Hepatocyte (in vitro differentiated cells): Measurements from ENCODE around the gene CDHR1. TPM values are rescaled to one million over a fixed set of nuclear protein-coding genes. Genes with fewer than 3 reads are reported as not detected.

Source experiments
- DNase-seq: peaks from one replicate; pipeline ENCODE4 v3.0.0-alpha.2; 2016; ENCODE audit warnings: low spot score
- H2AFZ ChIP-seq: fragments of 200-600 bp; sonication (generic); 2 replicates; pipeline ENCODE4 v1.6.0; 2016; ENCODE audit warnings: antibody characterized with exemption, mild to moderate bottlenecking
- H3K27ac ChIP-seq: fragments of 200-600 bp; sonication (generic); 2 replicates; pipeline ENCODE4 v1.5.1; 2016; ENCODE audit warnings: mild to moderate bottlenecking
- H3K27me3 ChIP-seq: fragments of 200-600 bp; sonication (generic); 2 replicates; pipeline ENCODE4 v1.6.1; 2016
- H3K36me3 ChIP-seq: fragments of 200-600 bp; sonication (generic); replicated peaks from 2 replicates; pipeline ENCODE4 v1.5.1; 2016; ENCODE audit warnings: low read depth; ENCODE audit not compliant: insufficient read depth
- H3K4me1 ChIP-seq: fragments of 200-600 bp; sonication (generic); 2 replicates; pipeline ENCODE4 v1.5.1; 2016; ENCODE audit warnings: mild to moderate bottlenecking, moderate library complexity; ENCODE audit not compliant: insufficient read depth
- H3K4me2 ChIP-seq: fragments of 200-600 bp; sonication (generic); 2 replicates; pipeline ENCODE4 v1.6.0; 2016
- H3K4me3 ChIP-seq: fragments of 200-600 bp; sonication (generic); 2 replicates; pipeline ENCODE4 v1.5.1; 2016; ENCODE audit warnings: mild to moderate bottlenecking
- H3K79me2 ChIP-seq: fragments of 200-600 bp; sonication (generic); 2 replicates; pipeline ENCODE4 v1.6.0; 2017; ENCODE audit warnings: mild to moderate bottlenecking
- H3K9me2 ChIP-seq: fragments of 200-600 bp; sonication (generic); replicated peaks from 2 replicates; pipeline ENCODE4 v1.6.0; 2017; ENCODE audit warnings: mild to moderate bottlenecking; ENCODE audit not compliant: insufficient read depth
- H3K9me3 ChIP-seq: fragments of 200-600 bp; sonication (generic); 2 replicates; pipeline ENCODE4 v1.5.1; 2016; ENCODE audit warnings: low read depth, mild to moderate bottlenecking
- H4K20me1 ChIP-seq: fragments of 200-600 bp; sonication (generic); 2 replicates; pipeline ENCODE4 v1.6.0; 2016; ENCODE audit warnings: mild to moderate bottlenecking; ENCODE audit not compliant: insufficient read depth, poor library complexity, severe bottlenecking
- CTCF ChIP-seq: fragments of 200-600 bp; sonication (generic); IDR thresholded peaks from 2 replicates; pipeline ENCODE4 v1.5.1; 2016; ENCODE audit warnings: antibody characterized with exemption, mild to moderate bottlenecking; ENCODE audit not compliant: poor library complexity
- EZH2 ChIP-seq: fragments of 200-600 bp; sonication (generic); IDR thresholded peaks from 2 replicates; pipeline ENCODE4 v1.6.1; 2016; ENCODE audit warnings: antibody characterized with exemption, mild to moderate bottlenecking, borderline replicate concordance
- EZH2phosphoT487 ChIP-seq: fragments of 200-600 bp; sonication (generic); IDR thresholded peaks from one replicate; pipeline ENCODE4 v1.6.1; 2018; ENCODE audit warnings: antibody characterized with exemption, mild to moderate bottlenecking, low read depth, moderate library complexity; ENCODE audit not compliant: unreplicated experiment, severe bottlenecking
- WGBS: methylation state at CpG from one replicate; pipeline ENCODE4 v1.1.6; 2016; ENCODE audit warnings: low lambda C conversion rate; ENCODE audit errors: missing lambda C conversion rate; 5-methylcytosine and 5-hydroxymethylcytosine counted together
- polyA plus RNA-seq: library from polyadenylated mRNA; unstranded; fragments of >200 nt; fragmentation: Nextera tagmentation; extraction: Ambion mirVana; gene quantifications from 2 replicates; pipeline ENCODE4 v1.2.1, GENCODE V29; 2016
- total RNA-seq: library from RNA; depleted of rRNA; stranded (reverse); fragments of >200 nt; gene quantifications from 2 replicates; pipeline ENCODE4 v1.2.3, GENCODE V29; 2014

CDHR1 gene
- total and polyA plus RNA-seq, 2 experiments from 2014 or later = 0.03 TPM; not detected in 1

GRCh38 chr10:84160663-84161362 lies 33.5 kb upstream of the CDHR1 start:
- Histone ChIP-seq H3K27me3 (peaks cover 15% of the 10 kb centered on the region), H3K4me3 (no peak overlapping the region), H4K20me1 (no peaks in the 10 kb centered on the region), H3K4me2 (no peak overlapping the region), H3K4me1 (no peaks in the 10 kb centered on the region), H3K27ac (no peak overlapping the region), H3K36me3 (no peaks in the 10 kb centered on the region), H3K9me2 (no peaks in the 10 kb centered on the region), H2AFZ (no peak overlapping the region), H3K9me3 (no peaks in the 10 kb centered on the region), H3K79me2 (no peaks in the 10 kb centered on the region)
- no peak for DNase-seq
- no peak for TF ChIP-seq CTCF
- TF ChIP-seq EZH2phosphoT487 = no peak
- TF ChIP-seq EZH2 = no peak
- 40% methylated on average over 6 of the region's 6 CpGs for WGBS

GRCh38 chr10:84163996-84164395 lies 30.3 kb upstream of the CDHR1 start:
- no peaks in the 10 kb centered on the region for H3K79me2 ChIP-seq
- no peaks in the 10 kb centered on the region for H3K36me3 ChIP-seq
- no peak overlapping the region for H3K4me3 ChIP-seq
- no peak overlapping the region for H3K27ac ChIP-seq
- H4K20me1 ChIP-seq = no peaks in the 10 kb centered on the region
- H3K9me3 ChIP-seq = no peaks in the 10 kb centered on the region
- H3K4me2 ChIP-seq = no peak overlapping the region
- H3K4me1 ChIP-seq = no peaks in the 10 kb centered on the region
- TF ChIP-seq EZH2phosphoT487 = no peak
- TF ChIP-seq CTCF = no peak
- no peak for TF ChIP-seq EZH2
- DNase-seq = no peak
- no peak overlapping the region for H2AFZ ChIP-seq
- H3K9me2 ChIP-seq = no peaks in the 10 kb centered on the region
- H3K27me3 ChIP-seq = peaks cover 15% of the 10 kb centered on the region
- 71% methylated on average over 2 of the region's 2 CpGs for WGBS

GRCh38 chr10:84164442-84164841 lies 29.9 kb upstream of the CDHR1 start:
- Histone ChIP-seq H3K27me3 (peaks cover 15% of the 10 kb centered on the region), H4K20me1 (no peaks in the 10 kb centered on the region), H3K4me1 (no peaks in the 10 kb centered on the region), H3K79me2 (no peaks in the 10 kb centered on the region), H3K9me2 (no peaks in the 10 kb centered on the region), H3K4me2 (no peak overlapping the region), H3K4me3 (no peak overlapping the region), H2AFZ (no peak overlapping the region), H3K36me3 (no peaks in the 10 kb centered on the region), H3K27ac (no peak overlapping the region), H3K9me3 (no peaks in the 10 kb centered on the region)
- no peak for DNase-seq
- TF ChIP-seq EZH2 (no peak), CTCF (no peak), EZH2phosphoT487 (no peak)
- 35% methylated on average over 2 of the region's 2 CpGs for WGBS
